AG08395 (cell line): ENCODE measurements around the gene RPTOR.
A peak's percentile ranks its signal among the peaks of the same experiment; 100 is the strongest.
"Not testable (repeated sequence)": the region's sequence is repeated elsewhere in the genome, so short reads cannot be mapped to it uniquely, and the experiment has no call there.

Source experiments
- DNase-seq: peaks from one replicate; pipeline ENCODE4 v3.0.0; 2012; ENCODE audit warnings: mixed read lengths, low spot score

RPTOR gene

GRCh38 chr17:80558046-80558445 lies 13.4 kb downstream of the RPTOR start:
- DNase-seq: no peak

- DNase-seq: no peak
Measured at GRCh38 chr17:80559825-80560251, 15.2 kb downstream of the RPTOR start.

GRCh38 chr17:80561541-80562114 lies 17.0 kb downstream of the RPTOR start:
- DNase-seq: no peak

GRCh38 chr17:80564545-80564944 lies 19.9 kb downstream of the RPTOR start:
- DNase-seq: no peak

- DNase-seq: no peak
Measured at GRCh38 chr17:80565343-80566053, 20.9 kb downstream of the RPTOR start.

GRCh38 chr17:80566054-80566400 lies 21.4 kb downstream of the RPTOR start:
- no peak for DNase-seq

GRCh38 chr17:80568246-80568645 lies 23.6 kb downstream of the RPTOR start:
- no peak for DNase-seq

GRCh38 chr17:80569924-80570323 lies 25.3 kb downstream of the RPTOR start:
- no peak for DNase-seq

- no peak for DNase-seq
Measured at GRCh38 chr17:80573701-80574100, 29.1 kb downstream of the RPTOR start.

GRCh38 chr17:80574496-80574895 lies 29.9 kb downstream of the RPTOR start:
- no peak for DNase-seq

GRCh38 chr17:80575057-80575875 lies 30.6 kb downstream of the RPTOR start:
- DNase-seq: peak; percentile 89

- DNase-seq: no peak
Measured at GRCh38 chr17:80577876-80578570, 33.4 kb downstream of the RPTOR start.

GRCh38 chr17:80578668-80579388 lies 34.2 kb downstream of the RPTOR start:
- DNase-seq: not testable (repeated sequence)

- DNase-seq: no peak
Measured at GRCh38 chr17:80582165-80582564, 37.5 kb downstream of the RPTOR start.

- DNase-seq: no peak
Measured at GRCh38 chr17:80584176-80584905, 39.7 kb downstream of the RPTOR start.

- no peak for DNase-seq
Measured at GRCh38 chr17:80585890-80586845, 41.5 kb downstream of the RPTOR start.

- no peak for DNase-seq
Measured at GRCh38 chr17:80586846-80587228, 42.2 kb downstream of the RPTOR start.

- no peak for DNase-seq
Measured at GRCh38 chr17:80588702-80589383, 44.2 kb downstream of the RPTOR start.

GRCh38 chr17:80591788-80592187 lies 47.1 kb downstream of the RPTOR start:
- no peak for DNase-seq
